PC-3 (cell line): ENCODE data around the gene SMTNL1.

Source experiments
- EZH2 ChIP-seq: fragments of 300-600 bp; sonication (generic); IDR thresholded peaks from one replicate; pipeline ENCODE4 v1.6.1; 2017; ENCODE audit warnings: antibody characterized with exemption, mild to moderate bottlenecking, low read length; ENCODE audit not compliant: unreplicated experiment
- EZH2phosphoT487 ChIP-seq: fragments of 300-600 bp; sonication (generic); IDR thresholded peaks from 2 replicates; pipeline ENCODE4 v1.6.1; 2018; ENCODE audit warnings: mild to moderate bottlenecking, antibody characterized with exemption, low read length, borderline replicate concordance
- TF ChIP-seq, protein P1 (sequence below): fragments of 300-600 bp; sonication (generic); conservative IDR thresholded peaks from 2 replicates; pipeline ENCODE4 v1.5.1; 2017; ENCODE audit warnings: antibody characterized with exemption, low read depth, mild to moderate bottlenecking, low read length

DNA sequence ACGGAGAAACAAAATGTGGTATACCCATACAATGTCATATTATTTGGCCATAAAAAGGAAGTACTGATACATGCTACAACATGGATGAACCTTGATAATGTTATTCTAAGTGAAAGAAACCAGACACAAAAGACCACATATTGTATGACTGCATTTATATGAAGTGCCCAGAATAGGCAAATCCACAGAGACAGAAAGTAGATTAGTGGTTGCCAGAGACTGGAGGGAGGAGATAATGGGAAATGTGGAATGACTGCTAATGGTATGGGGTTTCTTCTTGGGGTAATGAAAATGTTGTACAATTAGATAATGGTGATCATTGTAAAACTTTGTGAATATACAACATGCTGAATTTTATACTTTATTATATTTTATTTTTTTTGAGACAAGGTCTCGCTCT, 16.3 kb upstream of the SMTNL1 start:
- TF ChIP-seq, protein P1, sequence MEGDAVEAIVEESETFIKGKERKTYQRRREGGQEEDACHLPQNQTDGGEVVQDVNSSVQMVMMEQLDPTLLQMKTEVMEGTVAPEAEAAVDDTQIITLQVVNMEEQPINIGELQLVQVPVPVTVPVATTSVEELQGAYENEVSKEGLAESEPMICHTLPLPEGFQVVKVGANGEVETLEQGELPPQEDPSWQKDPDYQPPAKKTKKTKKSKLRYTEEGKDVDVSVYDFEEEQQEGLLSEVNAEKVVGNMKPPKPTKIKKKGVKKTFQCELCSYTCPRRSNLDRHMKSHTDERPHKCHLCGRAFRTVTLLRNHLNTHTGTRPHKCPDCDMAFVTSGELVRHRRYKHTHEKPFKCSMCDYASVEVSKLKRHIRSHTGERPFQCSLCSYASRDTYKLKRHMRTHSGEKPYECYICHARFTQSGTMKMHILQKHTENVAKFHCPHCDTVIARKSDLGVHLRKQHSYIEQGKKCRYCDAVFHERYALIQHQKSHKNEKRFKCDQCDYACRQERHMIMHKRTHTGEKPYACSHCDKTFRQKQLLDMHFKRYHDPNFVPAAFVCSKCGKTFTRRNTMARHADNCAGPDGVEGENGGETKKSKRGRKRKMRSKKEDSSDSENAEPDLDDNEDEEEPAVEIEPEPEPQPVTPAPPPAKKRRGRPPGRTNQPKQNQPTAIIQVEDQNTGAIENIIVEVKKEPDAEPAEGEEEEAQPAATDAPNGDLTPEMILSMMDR, result no peak
- TF ChIP-seq EZH2 (no peak), EZH2phosphoT487 (no peak)
